Measurements from ENCODE around the gene PGAM1.

Gene PGAM1

GRCh38 chr10:97481071-97481470 lies 55.1 kb downstream of the PGAM1 start:
- no peak for DNase-seq (ENCODE audit: low read depth)
- no peak overlapping the region for H3K4me3 ChIP-seq (ENCODE audit: low read length)
- no peak for TF ChIP-seq CTCF (conservative IDR thresholded peaks at IDR 0.05; ENCODE audit: low read depth, low read length)

GRCh38 chr10:97482381-97482780 lies 56.4 kb downstream of the PGAM1 start:
- TF ChIP-seq CTCF (conservative IDR thresholded peaks at IDR 0.05; ENCODE audit: low read depth, low read length) = no peak
- DNase-seq (ENCODE audit: low read depth) = no peak
- no peak overlapping the region for H3K4me3 ChIP-seq (ENCODE audit: low read length)
